GM12892 (cell line): ENCODE results near the gene TAAR5.

ENCODE experiments used
- POLR2A ChIP-seq: IDR thresholded peaks from 2 replicates; pipeline ENCODE4 v1.6.1; 2011; ENCODE audit warnings: low read depth, low read length, control low read depth
- POLR2AphosphoS5 ChIP-seq: IDR thresholded peaks from 2 replicates; pipeline ENCODE4 v1.6.1; 2011; ENCODE audit warnings: low read depth, low read length, control low read depth

GRCh38 chr6:132611616-132612015 lies 22.1 kb upstream of the TAAR5 start:
- TF ChIP-seq POLR2AphosphoS5: no peak
- no peak for TF ChIP-seq POLR2A
